ENCODE data around the gene VEGFB.

The VEGFB gene

DNA sequence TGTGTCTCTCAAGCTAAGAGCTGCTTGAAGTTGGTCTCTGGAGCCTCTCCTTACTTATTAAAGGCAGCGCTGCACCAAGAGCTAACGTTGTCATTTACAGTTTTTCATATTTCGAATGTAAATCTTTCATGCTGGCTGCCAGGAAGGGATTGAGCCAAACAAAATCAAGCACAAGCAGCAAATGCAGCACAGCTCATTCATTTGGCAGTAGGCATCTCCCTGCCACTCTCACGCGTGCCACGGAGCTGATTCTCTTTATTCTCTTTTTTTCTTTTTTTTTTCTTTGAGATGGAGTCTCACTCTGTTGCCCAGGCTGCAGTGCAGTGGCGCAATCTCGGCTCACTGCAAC lies 1.4 kb upstream of the VEGFB start:
- Histone ChIP-seq H3K9me3 (ENCODE audit: insufficient read depth, low read depth, low read length) (no peaks in the 10 kb centered on the region), H3K27ac (ENCODE audit: low read depth, low read length) (no peak overlapping the region), H3K9ac (ENCODE audit: low read depth, low read length) (no peak overlapping the region), H3K4me3 (ENCODE audit: low read length) (no peak overlapping the region), H3K36me3 (ENCODE audit: insufficient read depth, low read length) (no peaks in the 10 kb centered on the region; the same call in 1 of the 2 replicates), H3K27me3 (ENCODE audit: insufficient read depth, low read length) (peaks cover 15% of the 10 kb centered on the region; the same call in 1 of the 2 replicates), H3K4me1 (ENCODE audit: insufficient read depth, low read length) (no peaks in the 10 kb centered on the region; the same call in 1 of the 2 replicates)
- WGBS, result 92% methylated on average over 8 of the region's 8 CpGs

DNA sequence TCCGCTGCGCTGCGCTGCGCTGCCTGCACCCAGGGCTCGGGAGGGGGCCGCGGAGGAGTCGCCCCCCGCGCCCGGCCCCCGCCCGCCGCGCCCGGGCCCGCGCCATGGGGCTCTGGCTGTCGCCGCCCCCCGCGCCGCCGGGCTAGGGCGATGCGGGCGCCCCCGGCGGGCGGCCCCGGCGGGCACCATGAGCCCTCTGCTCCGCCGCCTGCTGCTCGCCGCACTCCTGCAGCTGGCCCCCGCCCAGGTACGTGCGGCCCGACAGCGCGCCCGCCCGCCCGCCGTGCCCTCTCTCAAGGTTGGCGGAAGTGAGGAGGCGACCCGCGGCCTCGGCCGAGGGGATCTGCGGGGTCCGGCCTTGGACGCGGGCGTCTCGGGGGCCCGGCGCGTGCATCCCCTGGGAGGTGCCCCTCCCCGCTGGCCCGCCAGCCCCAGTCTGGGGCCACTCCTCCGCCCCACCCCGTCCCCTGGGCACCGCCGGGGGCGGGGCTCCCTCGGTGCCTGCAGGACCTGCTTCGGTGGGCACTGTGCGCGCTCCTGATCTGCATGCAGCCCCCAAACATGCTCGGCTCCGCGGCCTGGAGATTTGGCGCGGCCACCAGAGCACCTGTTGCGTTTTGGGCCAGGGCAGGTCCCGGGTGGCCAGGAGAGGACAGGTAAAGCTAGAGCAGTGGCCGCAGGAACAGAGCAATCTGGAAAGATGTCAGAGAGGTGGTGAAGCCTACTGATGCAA lies 429 bp downstream of the VEGFB start:
- H3K27me3 ChIP-seq (ENCODE audit: insufficient read depth, low read length), result peaks cover 15% of the 10 kb centered on the region; the same call in 1 of the 2 replicates
- H3K9me3 ChIP-seq (ENCODE audit: insufficient read depth, low read depth, low read length), result no peaks in the 10 kb centered on the region
- peak overlapping the region; percentile 69 for H3K4me3 ChIP-seq (ENCODE audit: low read length)
- H3K36me3 ChIP-seq (ENCODE audit: insufficient read depth, low read length), result peaks cover 9% of the 10 kb centered on the region
- WGBS, result 2% methylated on average over 80 of the region's 80 CpGs
- peak overlapping the region; percentile 44; the same call in 1 of the 2 replicates for H3K9ac ChIP-seq (ENCODE audit: low read depth, low read length)
- H3K4me1 ChIP-seq (ENCODE audit: insufficient read depth, low read length), result 0 out of 2 replicates have a peak, but pooled peaks cover under 1% of the 10 kb centered on the region
- no peak overlapping the region for H3K27ac ChIP-seq (ENCODE audit: low read depth, low read length)

DNA sequence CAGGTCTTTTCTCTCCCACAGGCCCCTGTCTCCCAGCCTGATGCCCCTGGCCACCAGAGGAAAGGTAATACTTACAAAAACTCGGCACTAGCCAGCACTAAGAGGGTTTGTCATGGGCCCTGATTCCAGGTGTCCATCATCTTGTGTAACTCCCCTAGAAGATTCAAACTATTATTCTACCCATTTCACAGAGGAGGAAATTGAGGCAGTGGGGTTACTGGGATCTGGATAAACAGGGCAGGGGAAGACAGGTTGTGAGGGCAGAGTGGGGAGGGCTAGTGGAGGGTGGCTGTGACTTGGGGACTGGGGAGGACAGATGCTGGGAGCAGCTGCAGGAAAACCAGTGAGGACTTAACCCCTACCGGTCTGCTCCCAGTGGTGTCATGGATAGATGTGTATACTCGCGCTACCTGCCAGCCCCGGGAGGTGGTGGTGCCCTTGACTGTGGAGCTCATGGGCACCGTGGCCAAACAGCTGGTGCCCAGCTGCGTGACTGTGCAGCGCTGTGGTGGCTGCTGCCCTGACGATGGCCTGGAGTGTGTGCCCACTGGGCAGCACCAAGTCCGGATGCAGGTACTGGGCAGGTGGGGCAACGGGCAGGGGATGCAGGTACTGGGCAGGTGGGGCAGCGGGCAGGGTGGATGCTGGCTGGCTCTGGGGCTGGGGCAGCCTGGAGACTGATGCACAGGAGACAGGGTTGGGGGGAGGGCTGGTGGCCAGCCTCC lies 1.2 kb downstream of the VEGFB start:
- Histone ChIP-seq H3K9ac (ENCODE audit: low read depth, low read length) (peak overlapping the region; percentile 44; the same call in 1 of the 2 replicates), H3K9me3 (ENCODE audit: insufficient read depth, low read depth, low read length) (no peaks in the 10 kb centered on the region), H3K27ac (ENCODE audit: low read depth, low read length) (no peak overlapping the region), H3K36me3 (ENCODE audit: insufficient read depth, low read length) (peaks cover 9% of the 10 kb centered on the region), H3K27me3 (ENCODE audit: insufficient read depth, low read length) (peaks cover 15% of the 10 kb centered on the region; the same call in 1 of the 2 replicates), H3K4me3 (ENCODE audit: low read length) (peak overlapping the region; percentile 69), H3K4me1 (ENCODE audit: insufficient read depth, low read length) (peaks cover 7% of the 10 kb centered on the region; the same call in 1 of the 2 replicates)
- 96% methylated on average over 12 of the region's 12 CpGs for WGBS

GRCh38 chr11:64237484-64237951 lies 3.1 kb downstream of the VEGFB start:
- Histone ChIP-seq H3K9ac (ENCODE audit: low read depth, low read length) (no peak overlapping the region), H3K27me3 (ENCODE audit: insufficient read depth, low read length) (peaks cover 11% of the 10 kb centered on the region; the same call in 1 of the 2 replicates), H3K9me3 (ENCODE audit: insufficient read depth, low read depth, low read length) (no peaks in the 10 kb centered on the region), H3K36me3 (ENCODE audit: insufficient read depth, low read length) (peaks cover 9% of the 10 kb centered on the region), H3K4me3 (ENCODE audit: low read length) (no peak overlapping the region), H3K27ac (ENCODE audit: low read depth, low read length) (no peak overlapping the region), H3K4me1 (ENCODE audit: insufficient read depth, low read length) (peaks cover 8% of the 10 kb centered on the region; the same call in 1 of the 2 replicates)
- WGBS, result 88% methylated on average over 12 of the region's 12 CpGs

DNA sequence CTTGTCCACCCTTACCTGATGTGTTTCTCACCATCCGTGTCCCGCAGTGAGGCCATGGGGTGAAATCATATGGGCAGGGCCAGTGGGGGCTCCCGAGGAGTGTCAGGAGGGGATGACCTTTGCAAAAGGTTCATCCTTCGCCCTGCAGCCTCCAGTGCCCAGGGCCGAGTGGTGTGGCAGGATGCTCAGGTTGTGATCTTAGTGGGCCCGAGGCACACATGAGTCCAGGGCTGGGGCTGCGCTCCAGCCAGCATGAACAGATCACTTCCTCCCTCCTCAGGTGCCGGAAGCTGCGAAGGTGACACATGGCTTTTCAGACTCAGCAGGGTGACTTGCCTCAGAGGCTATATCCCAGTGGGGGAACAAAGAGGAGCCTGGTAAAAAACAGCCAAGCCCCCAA lies 3.7 kb downstream of the VEGFB start:
- Histone ChIP-seq H3K4me1 (ENCODE audit: insufficient read depth, low read length) (peaks cover 10% of the 10 kb centered on the region; the same call in 1 of the 2 replicates), H3K36me3 (ENCODE audit: insufficient read depth, low read length) (peaks cover 10% of the 10 kb centered on the region), H3K27ac (ENCODE audit: low read depth, low read length) (no peak overlapping the region), H3K9me3 (ENCODE audit: insufficient read depth, low read depth, low read length) (no peaks in the 10 kb centered on the region), H3K27me3 (ENCODE audit: insufficient read depth, low read length) (peaks cover 5% of the 10 kb centered on the region; the same call in 1 of the 2 replicates), H3K9ac (ENCODE audit: low read depth, low read length) (no peak overlapping the region), H3K4me3 (ENCODE audit: low read length) (no peak overlapping the region)
- WGBS, result 89% methylated on average over 9 of the region's 9 CpGs

DNA sequence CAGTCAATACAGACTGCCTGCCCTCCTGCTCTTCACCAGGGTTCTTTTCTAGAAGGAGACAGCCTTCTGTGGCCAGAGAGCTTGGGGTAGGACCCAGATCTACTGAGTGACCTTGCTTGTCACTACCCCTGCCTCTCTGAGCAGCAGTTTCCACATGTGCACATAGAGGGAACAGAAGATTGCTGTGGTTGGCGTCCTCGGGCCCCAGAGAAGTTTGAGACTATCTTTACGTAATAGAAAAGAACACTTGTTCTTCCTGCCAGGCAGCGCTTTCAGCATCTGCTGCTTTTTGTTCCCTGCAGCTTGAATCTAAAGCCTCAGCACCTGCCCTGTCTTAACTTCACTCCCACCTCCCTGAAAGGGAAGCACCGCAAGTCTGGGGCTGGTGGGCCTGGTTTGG lies 4.6 kb downstream of the VEGFB start:
- no peak overlapping the region for H3K9ac ChIP-seq (ENCODE audit: low read depth, low read length)
- H3K27ac ChIP-seq (ENCODE audit: low read depth, low read length), result no peak overlapping the region
- peaks cover 15% of the 10 kb centered on the region; the same call in 1 of the 2 replicates for H3K4me1 ChIP-seq (ENCODE audit: insufficient read depth, low read length)
- H3K9me3 ChIP-seq (ENCODE audit: insufficient read depth, low read depth, low read length), result no peaks in the 10 kb centered on the region
- H3K27me3 ChIP-seq (ENCODE audit: insufficient read depth, low read length), result no peaks in the 10 kb centered on the region; the same call in 1 of the 2 replicates
- H3K4me3 ChIP-seq (ENCODE audit: low read length), result no peak overlapping the region
- peaks cover 20% of the 10 kb centered on the region for H3K36me3 ChIP-seq (ENCODE audit: insufficient read depth, low read length)
- 95% methylated on average over 5 of the region's 5 CpGs for WGBS

DNA sequence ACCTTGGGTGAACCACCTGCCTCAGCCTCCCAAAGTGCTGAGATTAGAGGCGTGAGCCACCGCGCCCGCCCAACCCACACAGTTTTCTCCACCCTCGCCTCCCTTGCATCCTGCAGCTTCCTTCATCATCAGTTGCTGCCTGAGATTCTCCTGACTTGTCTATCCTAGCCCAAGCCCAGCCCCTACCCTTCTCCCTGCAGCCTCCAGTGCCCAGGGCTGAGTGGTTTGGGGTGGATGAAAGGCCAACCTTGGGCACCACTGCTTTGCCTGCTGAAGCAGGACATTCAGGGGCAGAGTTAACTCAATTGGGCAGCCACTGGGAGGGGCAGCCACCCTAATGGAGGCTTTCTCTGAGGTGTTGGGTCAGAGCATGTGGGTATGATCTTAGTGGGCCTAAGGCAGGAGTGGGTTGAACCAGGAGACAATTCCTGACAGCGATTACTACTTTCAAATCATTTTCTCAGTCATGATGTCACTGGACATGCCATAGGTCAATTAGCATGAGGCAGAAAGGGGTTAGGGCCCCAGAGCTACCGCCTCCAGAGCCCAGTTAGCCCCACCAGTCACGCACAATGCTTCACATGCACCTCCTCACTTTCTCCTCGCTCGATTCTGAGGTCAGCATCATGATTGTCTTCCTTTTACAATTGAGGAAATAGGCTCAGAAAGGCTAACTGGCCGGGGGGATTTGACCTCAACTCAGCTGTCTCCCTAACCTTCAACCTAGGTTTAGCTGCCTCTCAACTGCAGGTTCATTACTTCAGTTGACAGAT lies 5.5 kb downstream of the VEGFB start:
- 87% methylated on average over 11 of the region's 11 CpGs for WGBS
- H3K4me1 ChIP-seq (ENCODE audit: insufficient read depth, low read length), result peaks cover 15% of the 10 kb centered on the region; the same call in 1 of the 2 replicates
- H3K36me3 ChIP-seq (ENCODE audit: insufficient read depth, low read length), result peaks cover 24% of the 10 kb centered on the region
- no peaks in the 10 kb centered on the region for H3K9me3 ChIP-seq (ENCODE audit: insufficient read depth, low read depth, low read length)
- peak overlapping the region; percentile 76 for H3K4me3 ChIP-seq (ENCODE audit: low read length)
- no peaks in the 10 kb centered on the region; the same call in 1 of the 2 replicates for H3K27me3 ChIP-seq (ENCODE audit: insufficient read depth, low read length)
- peak overlapping the region; percentile 99 for H3K27ac ChIP-seq (ENCODE audit: low read depth, low read length)
- peak overlapping the region; percentile 89 for H3K9ac ChIP-seq (ENCODE audit: low read depth, low read length)

DNA sequence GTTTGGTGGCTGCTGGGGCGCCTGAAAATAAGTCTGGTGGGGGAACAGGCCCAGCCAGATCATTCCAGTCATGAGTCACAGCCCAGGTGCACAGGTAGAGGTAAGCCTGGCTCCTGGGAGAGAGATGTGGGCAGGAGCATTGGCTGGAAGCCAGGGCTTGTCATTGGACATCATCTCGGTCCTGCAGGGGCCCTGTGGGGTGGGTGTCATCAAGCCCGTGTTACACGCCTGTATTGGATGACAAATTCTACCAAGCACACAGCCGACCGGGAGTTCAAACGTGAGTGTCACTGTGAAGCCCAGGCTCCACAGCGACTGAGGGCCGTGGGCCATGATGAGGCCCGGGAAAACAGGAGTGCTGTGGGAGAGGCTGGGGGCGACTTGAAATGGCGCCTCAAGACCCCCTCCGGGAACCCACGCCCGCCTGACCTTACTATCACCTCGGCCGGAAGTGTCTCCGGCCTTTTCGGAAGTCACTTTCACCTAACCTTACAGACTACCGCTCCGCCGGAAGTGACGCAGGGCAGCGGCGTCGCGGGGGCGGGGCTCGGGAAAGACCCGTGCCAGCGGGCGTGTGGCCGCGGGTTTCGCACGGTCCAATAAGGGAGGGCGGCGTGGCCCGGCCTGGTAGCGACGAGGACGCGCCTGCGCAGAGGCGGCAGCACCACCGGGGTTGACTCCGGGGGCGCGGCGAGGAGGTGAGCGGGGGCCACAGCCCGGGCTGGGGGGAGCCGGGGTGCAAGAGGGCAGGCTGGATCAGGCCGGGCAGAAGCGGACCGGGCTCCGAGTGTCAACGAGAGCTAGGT lies 6.3 kb downstream of the VEGFB start, which contains the start of gene FKBP2:
Gene FKBP2, plus strand, starts transcription at position 661 of the 806 bp plus-strand sequence. CDS start 1,293 bp downstream, outside the sequence.
- peak within 1 kb of the TSS; percentile 99 for H3K27ac ChIP-seq (ENCODE audit: low read depth, low read length)
- no peaks in the 10 kb centered on the region for H3K27me3 ChIP-seq (ENCODE audit: insufficient read depth, low read length)
- no peaks in the 10 kb centered on the region for H3K9me3 ChIP-seq (ENCODE audit: insufficient read depth, low read depth, low read length)
- peak within 1 kb of the TSS; percentile 89 for H3K9ac ChIP-seq (ENCODE audit: low read depth, low read length)
- peaks cover 15% of the 10 kb centered on the region; the same call in 1 of the 2 replicates for H3K4me1 ChIP-seq (ENCODE audit: insufficient read depth, low read length)
- WGBS, result 3% methylated on average over 58 of the region's 58 CpGs
- peak within 1 kb of the TSS; percentile 76 for H3K4me3 ChIP-seq (ENCODE audit: low read length)
- peaks cover 28% of the 10 kb centered on the region for H3K36me3 ChIP-seq (ENCODE audit: insufficient read depth, low read length)

DNA sequence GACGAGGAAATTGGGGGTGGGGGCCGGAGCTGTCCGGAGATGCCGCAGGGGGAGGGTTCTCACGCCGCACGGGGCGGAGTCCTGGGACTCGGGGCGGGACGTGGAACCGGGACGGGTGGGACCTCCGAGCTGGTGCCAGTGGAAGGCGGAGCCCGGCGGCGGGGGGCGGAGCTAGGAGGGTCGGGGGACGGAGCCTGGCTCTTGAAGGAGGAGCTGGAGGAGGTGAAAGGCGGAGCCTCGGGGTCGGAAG lies 6.8 kb downstream of the VEGFB start:
- Histone ChIP-seq H3K27me3 (ENCODE audit: insufficient read depth, low read length) (no peaks in the 10 kb centered on the region), H3K36me3 (ENCODE audit: insufficient read depth, low read length) (peaks cover 28% of the 10 kb centered on the region), H3K9ac (ENCODE audit: low read depth, low read length) (peak overlapping the region; percentile 89), H3K27ac (ENCODE audit: low read depth, low read length) (peak overlapping the region; percentile 99), H3K9me3 (ENCODE audit: insufficient read depth, low read depth, low read length) (no peaks in the 10 kb centered on the region), H3K4me3 (ENCODE audit: low read length) (peak overlapping the region; percentile 76), H3K4me1 (ENCODE audit: insufficient read depth, low read length) (peaks cover 15% of the 10 kb centered on the region; the same call in 1 of the 2 replicates)
- 3% methylated on average over 24 of the region's 24 CpGs for WGBS

Data from HUES64 (cell line).